A549 (cell line): Measurements from ENCODE around the gene NIN. TPM values are rescaled to one million over a fixed set of nuclear protein-coding genes. Genes with fewer than 3 reads are reported as not detected.

Experiments
- ATAC-seq, 2 experiments: fragments of 200-7000 bp in 1 of 2; fragments of >200 bp in 1 of 2; cut with Nextera tagmentation in 1 of 2; cut with Tn5 transposase in 1 of 2; 3 replicates each; pipeline versions ENCODE4 v1.8.0 to v1.9.1; 2018 to 2020; ENCODE audit warnings: mild to moderate bottlenecking in 1 of 2, moderate library complexity in 1 of 2
- CTCF ChIA-PET: fragments of 300-600 bp; sonication (Branson Sonifier 250); formaldehyde crosslinking; extraction: SDS; loops from one replicate; lab custom pipeline; 2021; ENCODE audit warnings: antibody characterized with exemption, inconsistent platforms; lab: Yijun Ruan, JAX
- POLR2A ChIA-PET: fragments of 350-600 bp; formaldehyde crosslinking; extraction: SDS; loops from one replicate; lab custom pipeline; 2021; ENCODE audit warnings: antibody characterized with exemption, inconsistent platforms; lab: Yijun Ruan, JAX
- DNase-seq, 2 experiments: peaks; one replicate each; pipeline versions ENCODE4 v3.0.0 to v3.0.0-alpha.2; 2011 to 2016; ENCODE audit warnings: low read depth in 1 of 2, low spot score in 1 of 2
- FAIRE-seq: peaks from 2 replicates; lab custom pipeline; 2011; peaks lifted over from hg19 to GRCh38; lab: Jason Lieb, UNC
- H3K27ac ChIP-seq, 2 experiments: fragments of >200 bp; sonication (Bioruptor Twin); formaldehyde crosslinking; 3 replicates each; pipeline ENCODE4 v1.5.1; 2016 to 2017
- H3K4me1 ChIP-seq: fragments of >200 bp; sonication (Bioruptor Twin); formaldehyde crosslinking; 3 replicates; pipeline ENCODE4 v1.6.1; 2016
- H3K4me2 ChIP-seq: fragments of >200 bp; sonication (Bioruptor Twin); formaldehyde crosslinking; 3 replicates; pipeline ENCODE4 v1.6.1; 2016
- H3K4me3 ChIP-seq: fragments of >200 bp; sonication (Bioruptor Twin); formaldehyde crosslinking; 3 replicates; pipeline ENCODE4 v1.5.1; 2016
- H3K9me3 ChIP-seq: fragments of >200 bp; sonication (Bioruptor Twin); formaldehyde crosslinking; 3 replicates; pipeline ENCODE4 v1.6.1; 2016
- BHLHE40 ChIP-seq: IDR thresholded peaks from 2 replicates; pipeline ENCODE4 v1.6.1; 2012; ENCODE audit warnings: low read depth, low read length, inconsistent platforms
- CBX2 ChIP-seq: fragments of 200-600 bp; sonication (generic); IDR thresholded peaks from 2 replicates; pipeline ENCODE4 v1.6.1; 2016; ENCODE audit warnings: low read depth, mild to moderate bottlenecking, borderline replicate concordance
- CBX8 ChIP-seq: fragments of 200-600 bp; sonication (generic); IDR thresholded peaks from 2 replicates; pipeline ENCODE4 v1.6.1; 2016
- CEBPB ChIP-seq, 2 experiments: fragments of >200 bp in 1 of 2; sonication (Bioruptor Twin) in 1 of 2; formaldehyde crosslinking in 1 of 2; IDR thresholded peaks; 2 replicates each; pipeline ENCODE4 v1.6.1; 2012 to 2016
- CHD2 ChIP-seq: fragments of 150-350 bp; IDR thresholded peaks from 2 replicates; pipeline ENCODE4 v1.6.1; 2014; ENCODE audit warnings: low read length; ENCODE audit not compliant: partially characterized antibody
- CTCF ChIP-seq: fragments of >200 bp; sonication (Bioruptor Twin); formaldehyde crosslinking; IDR thresholded peaks from 3 replicates; pipeline ENCODE4 v1.5.1; 2016
- EP300 ChIP-seq, 2 experiments: fragments of >200 bp; sonication (Bioruptor Twin); formaldehyde crosslinking; IDR thresholded peaks; 2 replicates in 1 of 2; 3 replicates in 1 of 2; pipeline ENCODE4 v1.6.1; 2016 to 2017
- ESRRA ChIP-seq: fragments of 150-350 bp; IDR thresholded peaks from 2 replicates; pipeline ENCODE4 v1.6.1; 2014; ENCODE audit warnings: mild to moderate bottlenecking, low read length, borderline replicate concordance
- FOSB ChIP-seq: fragments of 250-450 bp; sonication (Bioruptor Pico); IDR thresholded peaks from 2 replicates; pipeline ENCODE4 v1.5.0; 2020; ENCODE audit warnings: mild to moderate bottlenecking, moderate library complexity
- FOXS1 ChIP-seq: fragments of 250-450 bp; sonication (Bioruptor Pico); IDR thresholded peaks from 2 replicates; pipeline ENCODE4 v1.5.0; 2020; ENCODE audit warnings: mild to moderate bottlenecking, moderate library complexity
- GATA3 ChIP-seq: IDR thresholded peaks from 2 replicates; pipeline ENCODE4 v1.6.1; 2012; ENCODE audit warnings: borderline replicate concordance
- HDAC2 ChIP-seq: fragments of 200-600 bp; sonication (generic); IDR thresholded peaks from 2 replicates; pipeline ENCODE4 v1.6.1; 2016
- HES2 ChIP-seq: fragments of >200 bp; sonication (Bioruptor Twin); formaldehyde crosslinking; IDR thresholded peaks from 2 replicates; pipeline ENCODE4 v1.6.1; 2016
- HOXA7 ChIP-seq: fragments of 250-450 bp; sonication (Bioruptor Pico); IDR thresholded peaks from 2 replicates; pipeline ENCODE4 v1.5.0; 2020; ENCODE audit warnings: mild to moderate bottlenecking, moderate library complexity
- JUNB ChIP-seq: fragments of >200 bp; sonication (Bioruptor Twin); formaldehyde crosslinking; IDR thresholded peaks from 2 replicates; pipeline ENCODE4 v1.6.1; 2016
- KDM1A ChIP-seq: fragments of 200-600 bp; sonication (generic); IDR thresholded peaks from 2 replicates; pipeline ENCODE4 v1.6.1; 2016; ENCODE audit warnings: low read depth, mild to moderate bottlenecking
- MAFK ChIP-seq: fragments of 450-650 bp; IDR thresholded peaks from 2 replicates; pipeline ENCODE4 v1.6.1; 2014; ENCODE audit not compliant: partially characterized antibody
- MYC ChIP-seq: IDR thresholded peaks from 2 replicates; pipeline ENCODE4 v1.6.1; 2012; ENCODE audit warnings: mild to moderate bottlenecking, inconsistent platforms, low read length, improper control_type of control experiment, borderline replicate concordance
- NPAS2 ChIP-seq: fragments of 250-450 bp; sonication (Bioruptor Pico); IDR thresholded peaks from 2 replicates; pipeline ENCODE4 v1.8.0; 2022; ENCODE audit warnings: mild to moderate bottlenecking, moderate library complexity, borderline replicate concordance
- NR3C1 ChIP-seq: fragments of >200 bp; sonication (Bioruptor Twin); formaldehyde crosslinking; IDR thresholded peaks from 3 replicates; pipeline ENCODE4 v1.6.1; 2017
- PHF8 ChIP-seq: fragments of 200-600 bp; sonication (generic); IDR thresholded peaks from 2 replicates; pipeline ENCODE4 v1.6.1; 2016; ENCODE audit warnings: low read depth, mild to moderate bottlenecking, antibody characterized with exemption, moderate library complexity, borderline replicate concordance
- POLR2A ChIP-seq: IDR thresholded peaks from 2 replicates; pipeline ENCODE4 v1.6.1; 2012; ENCODE audit warnings: mild to moderate bottlenecking, low read length
- POLR2AphosphoS2 ChIP-seq: conservative IDR thresholded peaks from 2 replicates; pipeline ENCODE4 v1.6.1; 2012; ENCODE audit warnings: low read length, improper control_type of control experiment, inconsistent platforms
- SREBF2 ChIP-seq: fragments of 450-650 bp; IDR thresholded peaks from 2 replicates; pipeline ENCODE4 v1.6.1; 2014; ENCODE audit warnings: mild to moderate bottlenecking, moderate library complexity
- ZFP36 ChIP-seq: fragments of 450-650 bp; IDR thresholded peaks from 2 replicates; pipeline ENCODE4 v1.6.1; 2014; ENCODE audit warnings: borderline replicate concordance; ENCODE audit not compliant: partially characterized antibody
- ZNF302 ChIP-seq: fragments of 250-450 bp; sonication (Bioruptor Pico); IDR thresholded peaks from 2 replicates; pipeline ENCODE4 v1.9.0; 2021; ENCODE audit warnings: inconsistent platforms, mild to moderate bottlenecking, moderate library complexity
- WGBS: methylation state at CpG from one replicate; pipeline ENCODE4 v1.1.6; 2017; ENCODE audit errors: missing lambda C conversion rate; 5-methylcytosine and 5-hydroxymethylcytosine counted together
- polyA plus RNA-seq, 4 experiments: library from polyadenylated mRNA; depleted of rRNA in 3 of 4; stranded (reverse); fragments of >200 nt; fragmentation: RNase III in 1 of 4; extraction: RNeasy Plus Mini Kit Qiagen cat#74134 plus additional on column Dnase treatment in 1 of 4; gene quantifications; 2 replicates in 3 of 4; 3 replicates in 1 of 4; pipeline ENCODE4 v1.2.3, GENCODE V29; 2011 to 2017

NIN gene
- polyA plus RNA-seq, 2 of the 4 experiments (the other 2 are of a cell fraction) = 12.4 to 19.5 TPM

DNA sequence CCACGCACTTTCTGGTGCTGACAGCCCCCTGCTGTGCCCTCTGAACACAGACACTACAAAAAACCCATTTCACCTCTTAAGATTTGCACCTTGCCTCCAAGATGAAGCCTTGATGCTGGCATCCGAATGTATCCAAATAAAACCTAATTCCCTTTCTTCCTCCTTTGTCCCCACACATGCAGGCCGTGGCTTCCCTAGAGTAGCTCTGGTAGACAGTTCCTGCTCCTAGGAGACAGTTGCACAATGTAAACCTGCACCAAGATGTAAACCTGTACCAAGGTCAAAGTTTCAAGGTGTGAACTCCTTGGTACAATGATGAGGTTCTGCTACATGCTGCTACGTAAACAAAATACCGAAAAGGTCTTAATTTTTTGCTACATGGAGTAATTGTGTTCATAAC lies 40.3 kb upstream of the NIN start:
- ChIA-PET CTCF (interaction anchor here (1.1 to 3.7 kb wide), 3 partner anchors 10 to 35 kb away, joined by 4 to 21 read pairs (median 4); no protein-coding TSS in a partner anchor), POLR2A (no interaction called here)
- ATAC-seq (no peak), FAIRE-seq (no peak), DNase-seq (no peak)
- Histone ChIP-seq H3K4me3 (no peak overlapping the region), H3K4me2 (no peak overlapping the region), H3K9me3 (no peaks in the 10 kb centered on the region), H3K27ac (no peak overlapping the region), H3K4me1 (no peaks in the 10 kb centered on the region)
- TF ChIP-seq JUNB (no peak), BHLHE40 (no peak), CBX2 (no peak), EP300 (IDR thresholded peaks at IDR 0.05) (no peak), NR3C1 (no peak), POLR2A (no peak), MAFK (no peak), POLR2AphosphoS2 (no peak), CHD2 (no peak), FOXS1 (CRISPR knock-in tag) (no peak), HES2 (no peak), NPAS2 (no peak), CEBPB (IDR thresholded peaks at IDR 0.05) (no peak), MYC (no peak), HOXA7 (CRISPR knock-in tag) (no peak)
- WGBS = 70% methylated on average over 5 of the region's 5 CpGs

DNA sequence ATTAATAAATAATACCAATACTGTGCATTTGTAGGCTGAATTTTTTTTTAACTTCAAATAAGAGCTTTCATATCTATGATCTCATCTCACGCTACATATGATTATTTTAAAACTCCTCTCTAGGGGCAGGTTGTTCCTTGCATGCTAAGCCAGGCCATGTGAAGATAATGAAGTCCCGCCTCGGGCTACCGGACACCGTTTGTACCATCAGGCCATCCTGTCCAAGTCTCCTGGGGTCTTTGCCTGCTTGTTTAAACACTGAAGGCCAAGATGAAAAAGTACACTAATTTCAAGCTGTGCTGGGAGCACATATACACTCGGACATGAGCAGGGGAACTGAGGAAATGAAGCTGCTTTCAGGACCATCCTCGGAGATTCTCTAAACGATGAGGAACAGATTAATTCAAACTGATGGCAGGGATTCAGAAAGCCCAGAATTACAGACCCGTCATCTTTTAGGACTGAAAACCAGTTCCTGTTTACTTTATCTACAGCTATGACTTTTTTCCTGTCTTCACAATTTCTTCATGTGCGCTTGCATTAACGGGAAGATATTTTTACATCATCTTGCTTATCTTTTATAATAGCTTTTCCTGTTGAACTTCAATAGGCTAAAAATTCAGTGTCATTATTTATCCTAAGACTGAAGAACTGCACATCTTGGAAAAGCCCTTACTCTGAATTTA lies 34.6 kb upstream of the NIN start:
- ChIA-PET CTCF (interaction anchor here (0.9 to 1.5 kb wide), 3 partner anchors 10 to 88 kb away, joined by 3 to 5 read pairs (median 3); no protein-coding TSS in a partner anchor), POLR2A (no interaction called here)
- H3K4me3 ChIP-seq = no peak overlapping the region
- DNase-seq (no peak), FAIRE-seq (no peak), ATAC-seq (no peak)
- H3K4me2 ChIP-seq = no peak overlapping the region
- H3K9me3 ChIP-seq = no peaks in the 10 kb centered on the region
- 68% methylated on average over 11 of the region's 11 CpGs for WGBS
- TF ChIP-seq CTCF (no peak), NR3C1 (no peak), PHF8 (no peak), CBX8 (no peak), KDM1A (no peak), GATA3 (no peak), HOXA7 (CRISPR knock-in tag) (no peak), ZFP36 (no peak), NPAS2 (no peak), CHD2 (no peak), HDAC2 (no peak), SREBF2 (no peak), FOSB (CRISPR knock-in tag) (no peak), ZNF302 (CRISPR knock-in tag) (no peak), ESRRA (no peak)
- no peak overlapping the region for H3K27ac ChIP-seq
- no peaks in the 10 kb centered on the region for H3K4me1 ChIP-seq
